OCI-LY3 (cell line): ENCODE results near the gene NWD2.

ENCODE experiments used
- H2AFZ ChIP-seq: fragments of 200-600, 300-600 bp; shearing (Covaris generic); 2 replicates; pipeline ENCODE4 v1.6.0; 2014; ENCODE audit warnings: antibody characterized with exemption, low read depth, low read length
- H3K27ac ChIP-seq: fragments of 200-600, 300-600 bp; sonication (generic); 2 replicates; pipeline ENCODE4 v1.5.1; 2014; ENCODE audit warnings: mild to moderate bottlenecking, low read length, moderate library complexity, mixed read lengths
- H3K27me3 ChIP-seq: fragments of 200-600, 300-600 bp; sonication (generic); 2 replicates; pipeline ENCODE4 v1.6.1; 2014; ENCODE audit warnings: low read depth, low read length, mixed read lengths
- H3K36me3 ChIP-seq: fragments of 200-600, 300-600 bp; sonication (generic); replicated peaks from 2 replicates; pipeline ENCODE3; 2014; ENCODE audit warnings: low read depth, low read length, mixed read lengths
- H3K4me1 ChIP-seq: fragments of 300-600, 200-600 bp; sonication (generic); 2 replicates; pipeline ENCODE4 v1.6.1; 2014; ENCODE audit warnings: low read length, mixed read lengths
- H3K4me2 ChIP-seq: fragments of 200-600, 300-600 bp; sonication (generic); 2 replicates; pipeline ENCODE4 v1.6.1; 2014; ENCODE audit warnings: low read length, mixed read lengths
- H3K4me3 ChIP-seq: fragments of 300-600, 200-600 bp; sonication (generic); 2 replicates; pipeline ENCODE4 v1.5.1; 2014; ENCODE audit warnings: antibody characterized with exemption, mild to moderate bottlenecking, low read length, moderate library complexity
- H3K79me2 ChIP-seq: fragments of 300-600, 200-600 bp; shearing (Covaris generic); 2 replicates; pipeline ENCODE4 v1.6.1; 2014; ENCODE audit warnings: mild to moderate bottlenecking, low read length, mixed read lengths
- H3K9ac ChIP-seq: fragments of 300-600, 200-600 bp; shearing (Covaris generic); 2 replicates; pipeline ENCODE4 v1.6.0; 2014; ENCODE audit warnings: mild to moderate bottlenecking, low read length, moderate library complexity
- H3K9me3 ChIP-seq: fragments of 200-600, 300-600 bp; shearing (Covaris generic); 2 replicates; pipeline ENCODE4 v1.6.1; 2014; ENCODE audit warnings: low read length, mixed read lengths; ENCODE audit not compliant: insufficient read depth
- H4K20me1 ChIP-seq: fragments of 200-600, 300-600 bp; sonication (generic); 2 replicates; pipeline ENCODE4 v1.6.1; 2016; ENCODE audit warnings: low read length, mixed read lengths; ENCODE audit not compliant: insufficient read depth
- CTCF ChIP-seq: fragments of 200-600, 300-600 bp; sonication (generic); IDR thresholded peaks from 2 replicates; pipeline ENCODE4 v1.5.1; 2014; ENCODE audit warnings: antibody characterized with exemption, low read length, low read depth
- EZH2phosphoT487 ChIP-seq: fragments of 200-600 bp; shearing (Covaris generic); IDR thresholded peaks from 2 replicates; pipeline ENCODE4 v1.6.1; 2018; ENCODE audit warnings: antibody characterized with exemption, mixed run types, low read depth

Gene NWD2

GRCh38 chr4:37438564-37439279 lies 194.2 kb downstream of the NWD2 start:
- Histone ChIP-seq H3K4me3 (no peak overlapping the region), H3K4me1 (no peaks in the 10 kb centered on the region), H3K79me2 (no peaks in the 10 kb centered on the region), H3K27ac (no peak overlapping the region), H4K20me1 (no peaks in the 10 kb centered on the region), H3K9ac (no peak overlapping the region), H3K9me3 (no peaks in the 10 kb centered on the region), H3K4me2 (no peak overlapping the region), H3K36me3 (no peaks in the 10 kb centered on the region), H2AFZ (no peak overlapping the region), H3K27me3 (no peaks in the 10 kb centered on the region; the same call in 1 of the 2 replicates)
- no peak for TF ChIP-seq CTCF
- TF ChIP-seq EZH2phosphoT487 = no peak

- Histone ChIP-seq H3K9ac (no peak overlapping the region), H3K9me3 (no peaks in the 10 kb centered on the region), H3K79me2 (no peaks in the 10 kb centered on the region)
Measured at GRCh38 chr4:37439809-37440474, 195.4 kb downstream of the NWD2 start.

GRCh38 chr4:37440501-37440900 lies 196.0 kb downstream of the NWD2 start:
- no peak overlapping the region for H2AFZ ChIP-seq
- no peaks in the 10 kb centered on the region for H3K4me1 ChIP-seq
- no peaks in the 10 kb centered on the region for H4K20me1 ChIP-seq
- no peak overlapping the region for H3K27ac ChIP-seq
- H3K9me3 ChIP-seq = no peaks in the 10 kb centered on the region
- no peak overlapping the region for H3K4me3 ChIP-seq
- H3K4me2 ChIP-seq = no peak overlapping the region
- H3K27me3 ChIP-seq = 0 out of 2 replicates have a peak, but pooled peaks cover under 1% of the 10 kb centered on the region
- no peak overlapping the region for H3K9ac ChIP-seq
- no peak for TF ChIP-seq CTCF
- no peak for TF ChIP-seq EZH2phosphoT487
- H3K79me2 ChIP-seq = no peaks in the 10 kb centered on the region
- H3K36me3 ChIP-seq = no peaks in the 10 kb centered on the region

More at GRCh38 chr4:37439809-37440474, 195.4 kb downstream of the NWD2 start:
- Histone ChIP-seq H3K36me3 (no peaks in the 10 kb centered on the region), H3K27me3 (no peaks in the 10 kb centered on the region; the same call in 1 of the 2 replicates), H3K4me3 (no peak overlapping the region), H3K4me1 (no peaks in the 10 kb centered on the region), H4K20me1 (no peaks in the 10 kb centered on the region), H3K4me2 (no peak overlapping the region), H2AFZ (no peak overlapping the region), H3K27ac (no peak overlapping the region)
- TF ChIP-seq CTCF (no peak), EZH2phosphoT487 (no peak)

- H3K4me2 ChIP-seq = no peak overlapping the region
- no peak overlapping the region for H2AFZ ChIP-seq
- no peaks in the 10 kb centered on the region for H4K20me1 ChIP-seq
- H3K27me3 ChIP-seq = 0 out of 2 replicates have a peak, but pooled peaks cover 6% of the 10 kb centered on the region
- H3K79me2 ChIP-seq = no peaks in the 10 kb centered on the region
- H3K36me3 ChIP-seq = no peaks in the 10 kb centered on the region
- H3K4me1 ChIP-seq = no peaks in the 10 kb centered on the region
- TF ChIP-seq EZH2phosphoT487 = no peak
- no peak for TF ChIP-seq CTCF
- H3K4me3 ChIP-seq = no peak overlapping the region
- H3K9me3 ChIP-seq = no peaks in the 10 kb centered on the region
- H3K9ac ChIP-seq = no peak overlapping the region
- H3K27ac ChIP-seq = no peak overlapping the region
Measured at GRCh38 chr4:37441231-37442061, 196.9 kb downstream of the NWD2 start.
